H54 (cell line): ENCODE results near the gene CA5B.
"Not testable (repeated sequence)": the region's sequence is repeated elsewhere in the genome, so short reads cannot be mapped to it uniquely, and the experiment has no call there.

ENCODE experiments used
- DNase-seq: peaks from one replicate; pipeline ENCODE4 v3.0.0; 2011; ENCODE audit warnings: low spot score, mixed read lengths; ENCODE audit not compliant: insufficient read length
- FAIRE-seq: peaks from 3 replicates; lab custom pipeline; 2011; peaks lifted over from hg19 to GRCh38; lab: Jason Lieb, UNC
- POLR2A ChIP-seq: IDR thresholded peaks from 2 replicates; pipeline ENCODE4 v1.6.1; 2011; ENCODE audit warnings: low read depth, mild to moderate bottlenecking, low read length

The CA5B gene

DNA sequence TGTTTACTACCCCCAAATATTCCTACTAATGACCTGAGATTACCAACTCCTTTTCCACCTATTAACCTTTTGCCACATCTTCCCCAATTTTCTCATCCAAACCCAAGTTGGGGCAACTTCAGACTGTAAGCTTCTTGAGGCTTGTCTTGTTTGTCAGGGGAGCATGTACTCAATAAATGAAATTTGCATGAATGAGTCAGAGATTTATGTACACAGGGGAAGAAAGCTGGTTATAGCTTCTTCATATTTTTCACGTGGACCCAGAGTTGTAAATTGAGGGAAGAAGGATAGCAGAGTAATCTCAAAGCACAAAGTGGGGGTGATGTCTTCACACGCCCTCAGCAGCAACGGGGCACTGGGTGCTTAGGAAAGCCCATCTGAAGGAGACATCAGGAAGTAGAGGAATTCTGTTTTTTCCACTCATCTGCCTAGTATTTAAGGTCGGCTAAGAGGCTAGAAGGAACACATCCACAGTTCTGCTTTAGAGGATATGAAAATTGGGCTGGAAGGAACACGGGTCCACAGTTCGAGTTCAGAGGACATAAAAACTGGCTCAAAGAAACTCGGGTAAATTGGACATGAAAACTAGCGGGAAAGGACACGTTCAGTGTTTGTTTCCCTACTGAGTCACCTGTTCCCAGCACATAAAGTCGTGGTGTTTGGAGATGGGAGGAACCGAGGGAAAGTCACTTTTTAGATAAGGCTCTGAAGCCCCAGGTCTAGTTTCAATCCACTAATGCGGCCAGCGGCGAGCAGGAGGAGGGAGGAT, 696 bp upstream of the CA5B start:
- DNase-seq: no peak
- FAIRE-seq: no peak
- TF ChIP-seq POLR2A: no peak

DNA sequence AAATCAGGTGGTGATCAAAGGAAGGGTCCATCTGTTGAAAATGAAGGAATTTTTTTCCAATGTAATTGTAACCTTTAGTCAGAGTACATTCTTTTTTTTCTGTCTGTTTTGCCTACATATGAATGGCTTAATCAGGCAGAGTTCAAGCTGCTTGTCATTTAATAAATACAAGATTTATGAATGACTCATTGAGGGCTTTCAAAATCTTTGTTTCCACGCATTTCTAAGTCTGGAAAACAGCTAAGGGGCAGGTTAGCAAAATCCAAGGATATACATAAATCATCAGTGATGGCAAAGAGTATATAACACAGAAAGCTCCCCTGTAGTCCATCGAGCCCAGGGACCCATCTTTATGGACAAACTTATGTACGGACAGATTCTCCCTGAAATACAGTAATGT, 1.8 kb downstream of the CA5B start:
- FAIRE-seq (no peak), DNase-seq (no peak)
- no peak for TF ChIP-seq POLR2A

DNA sequence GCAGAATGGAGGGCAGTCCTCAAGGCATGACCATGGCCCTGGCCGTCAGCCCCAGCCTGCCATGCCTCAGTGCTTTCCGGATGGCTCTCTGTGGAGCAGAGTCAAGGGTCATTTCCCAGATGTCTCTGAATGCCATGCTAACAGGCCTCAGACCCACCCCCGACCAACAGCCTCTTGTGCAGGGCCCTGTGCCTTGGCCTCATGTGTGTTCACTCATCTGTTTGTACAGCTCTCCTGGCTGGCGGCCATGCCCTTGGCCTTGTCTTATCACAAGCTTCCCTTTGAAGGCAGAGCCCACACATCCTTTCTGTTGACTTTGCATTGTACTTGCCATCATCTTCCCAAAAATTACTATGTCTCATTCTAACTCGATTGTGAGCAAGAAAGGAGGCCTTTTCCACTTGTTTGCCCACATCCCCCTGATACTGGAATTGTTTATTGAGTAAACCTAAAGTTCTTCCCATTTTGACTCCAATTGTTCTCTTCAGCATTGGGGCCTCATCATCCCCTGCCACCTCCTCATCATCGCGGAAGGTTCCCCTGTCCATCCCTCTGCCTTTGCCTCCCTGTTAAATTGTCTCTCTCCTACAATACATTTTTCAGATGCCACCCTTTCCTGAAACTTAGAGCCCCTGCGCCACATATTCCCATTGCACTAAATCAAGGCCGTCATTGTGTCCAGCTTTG, 6.3 kb downstream of the CA5B start:
- FAIRE-seq (no peak), DNase-seq (no peak)
- no peak for TF ChIP-seq POLR2A

DNA sequence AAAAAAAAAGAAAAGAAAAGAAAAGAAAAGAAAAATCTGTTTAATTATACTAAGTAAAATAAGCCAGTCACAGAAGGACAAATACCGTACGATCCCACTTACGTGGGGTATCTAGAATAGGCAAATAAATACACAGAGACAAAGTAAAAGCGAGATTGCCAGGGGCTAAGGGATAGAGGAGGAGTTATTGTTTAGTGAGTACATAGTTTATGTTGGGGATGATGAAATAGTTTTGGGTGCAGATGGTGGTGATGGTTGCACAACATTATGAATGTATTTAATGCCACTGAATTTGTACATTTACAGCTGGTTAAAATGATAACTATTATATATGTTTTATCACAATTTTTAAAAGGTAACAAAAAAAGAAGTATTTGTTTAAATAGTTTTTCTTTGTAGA, 7.1 kb downstream of the CA5B start:
- DNase-seq (no peak), FAIRE-seq (no peak)
- TF ChIP-seq POLR2A: no peak

DNA sequence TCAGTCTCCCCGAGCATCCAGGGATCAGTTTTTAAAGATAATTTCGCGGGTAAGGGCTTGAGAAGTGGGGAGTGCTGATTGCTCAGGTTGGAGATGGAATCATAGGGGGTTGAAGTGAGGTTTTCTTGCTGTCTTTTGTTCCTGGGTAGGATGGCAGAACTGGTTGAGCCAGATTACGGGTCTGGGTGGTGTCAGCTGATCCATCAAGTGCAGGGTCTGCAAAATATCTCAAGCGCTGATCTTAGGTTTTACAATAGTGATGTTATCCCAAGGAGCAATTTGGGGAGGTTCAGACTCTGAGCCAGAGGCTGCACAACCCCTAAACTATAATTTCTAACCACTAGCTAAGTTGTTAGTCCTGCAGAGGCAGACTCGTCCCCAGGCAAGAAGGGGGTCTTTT, 8.6 kb downstream of the CA5B start:
- DNase-seq, FAIRE-seq: not testable (repeated sequence)

DNA sequence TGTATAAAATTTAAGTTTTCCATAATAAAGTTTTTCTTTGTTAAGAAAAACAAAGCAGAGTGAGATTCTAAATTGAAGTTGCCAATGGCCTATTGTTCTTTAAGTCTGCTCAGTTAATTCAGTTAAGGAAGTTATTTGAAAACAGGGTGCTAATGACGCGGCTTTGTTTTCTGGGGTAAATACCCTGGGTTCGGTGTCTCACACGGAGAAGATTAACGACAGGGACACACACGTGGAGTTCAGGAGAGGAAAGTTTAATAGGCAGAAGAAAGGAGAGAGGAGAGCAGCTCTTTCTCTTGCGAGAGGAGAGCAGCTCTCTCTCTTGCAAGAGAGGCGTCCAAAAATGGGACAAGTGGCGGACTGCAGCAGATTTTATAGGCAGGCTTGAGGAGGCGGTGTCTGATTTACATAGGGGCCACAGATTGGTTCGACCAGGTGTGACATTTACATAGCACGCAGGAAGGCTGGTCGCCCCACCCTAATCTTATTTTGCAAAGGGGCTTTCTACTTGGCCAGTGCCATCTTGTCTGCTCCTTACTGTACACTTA, 9.6 kb downstream of the CA5B start:
- TF ChIP-seq POLR2A: no peak
- DNase-seq: no peak
- FAIRE-seq: no peak

DNA sequence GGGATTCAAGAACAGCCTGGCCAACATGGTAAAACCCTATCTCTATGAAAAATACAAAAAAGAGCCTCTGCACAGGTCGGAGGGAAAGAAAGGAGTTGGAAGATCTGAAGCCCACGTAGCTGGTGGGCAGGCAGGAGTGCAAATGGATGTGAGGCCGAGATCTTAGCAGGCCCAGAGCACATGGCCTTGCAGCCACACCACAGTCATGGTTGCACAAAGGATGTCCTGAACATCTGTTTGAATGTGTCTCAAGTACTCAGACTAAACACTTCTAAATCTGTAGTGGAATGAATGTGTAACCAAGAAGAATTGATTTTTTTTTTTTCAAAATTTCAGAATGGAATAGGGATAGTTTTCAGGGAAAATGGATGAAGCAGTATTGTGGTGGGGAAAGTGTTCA, 10.8 kb downstream of the CA5B start:
- TF ChIP-seq POLR2A: no peak
- no peak for FAIRE-seq
- no peak for DNase-seq

DNA sequence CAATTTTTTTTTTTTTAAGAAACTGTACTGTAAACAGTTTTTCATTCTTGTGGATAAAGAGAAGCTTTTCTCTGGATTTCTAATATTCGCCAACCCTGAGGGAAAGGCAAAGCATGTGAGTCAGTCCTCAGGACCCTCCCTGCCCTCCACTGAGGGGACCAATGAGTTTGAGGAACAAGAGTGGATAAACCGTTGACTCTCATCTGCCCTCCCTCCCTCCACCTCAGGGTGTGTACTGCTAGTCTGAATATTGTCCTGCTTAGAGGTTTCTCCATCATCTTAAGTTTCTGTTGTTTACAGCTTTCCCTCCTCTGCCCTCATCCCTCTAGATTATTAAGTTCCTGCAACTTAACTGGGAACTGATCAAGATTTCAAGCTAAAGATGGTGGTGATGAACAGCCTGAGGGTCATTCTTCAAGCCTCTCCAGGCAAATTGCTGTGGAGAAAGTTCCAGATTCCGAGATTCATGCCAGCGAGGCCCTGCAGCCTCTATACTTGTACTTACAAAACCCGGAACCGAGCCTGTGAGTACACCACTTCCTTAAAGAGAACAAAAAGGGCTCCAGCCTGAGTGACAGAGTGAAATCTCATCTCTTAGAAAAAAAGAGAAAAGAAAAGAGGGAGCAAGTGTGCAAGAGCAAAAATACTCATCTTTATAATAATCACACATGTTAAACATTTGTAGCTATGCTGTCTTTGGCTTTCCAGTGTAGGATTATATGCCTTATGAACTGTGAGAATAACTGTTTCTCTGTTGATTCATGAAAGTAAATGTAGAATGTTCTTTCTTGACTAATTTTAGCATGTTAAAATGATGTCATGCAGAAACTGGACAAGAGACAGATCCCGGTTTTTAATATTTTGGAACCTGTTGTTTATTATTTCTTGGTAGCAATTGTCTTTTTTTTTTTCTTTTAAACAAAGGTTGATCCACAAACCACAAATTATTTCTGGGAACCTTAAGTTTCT, 11.9 kb downstream of the CA5B start:
- no peak for FAIRE-seq
- TF ChIP-seq POLR2A: no peak
- DNase-seq: no peak

DNA sequence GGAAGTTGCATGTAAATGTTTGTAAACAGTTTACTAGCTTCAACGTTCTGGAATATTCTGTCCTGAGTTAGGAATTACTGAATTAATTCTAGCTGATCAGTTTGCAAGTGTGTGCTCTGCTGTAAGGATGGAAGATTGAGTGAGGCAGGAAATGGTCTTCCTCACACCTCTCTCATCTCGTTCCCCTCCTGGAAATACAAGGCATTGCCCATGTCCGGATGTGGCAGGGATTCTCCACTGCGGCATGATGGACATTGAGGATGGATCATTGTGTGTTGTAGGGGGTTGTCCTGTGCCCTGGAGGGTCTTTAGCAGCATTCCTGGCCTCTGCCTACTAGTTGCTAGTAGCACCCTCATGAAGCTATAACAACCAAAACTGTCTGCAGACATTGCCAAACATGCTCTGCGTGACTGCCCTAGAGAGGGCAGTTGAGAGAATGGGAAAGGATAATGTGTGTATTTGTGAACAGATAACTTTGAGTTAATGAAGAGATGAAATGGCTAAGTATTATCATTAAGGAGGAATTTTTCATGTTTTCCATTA, 12.6 kb downstream of the CA5B start:
- no peak for TF ChIP-seq POLR2A
- FAIRE-seq (no peak), DNase-seq (no peak)

DNA sequence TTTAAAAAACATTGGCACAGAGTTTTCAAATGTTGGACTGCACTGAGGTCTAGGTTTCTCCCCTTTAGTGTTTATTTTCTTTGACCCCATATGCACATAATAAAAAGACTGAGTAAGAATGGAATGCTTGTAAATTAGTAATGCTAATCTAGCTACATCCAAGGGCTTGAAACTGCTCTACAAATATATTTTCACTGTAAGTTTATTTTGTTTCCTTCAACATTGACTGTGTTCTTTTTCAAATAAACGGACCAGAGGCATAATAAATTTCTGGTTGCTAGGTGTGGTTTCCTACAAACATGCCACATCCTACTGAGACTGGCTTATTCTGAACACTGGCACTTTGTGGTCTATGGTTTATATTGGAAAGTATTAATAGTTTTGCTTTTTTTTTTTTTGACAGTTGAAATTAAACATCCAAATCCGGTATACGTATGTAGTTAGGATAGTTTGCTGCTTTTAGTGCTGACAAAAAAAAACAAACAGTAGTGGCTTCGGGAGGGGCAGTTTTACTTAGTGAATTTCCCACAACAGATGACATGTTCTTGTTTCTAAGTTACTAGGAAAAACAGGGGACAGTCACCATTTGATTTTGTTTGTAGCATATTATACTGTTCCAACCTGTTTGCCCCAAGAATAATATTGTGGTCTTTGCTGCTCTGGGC, 13.2 kb downstream of the CA5B start:
- DNase-seq: no peak
- no peak for FAIRE-seq

DNA sequence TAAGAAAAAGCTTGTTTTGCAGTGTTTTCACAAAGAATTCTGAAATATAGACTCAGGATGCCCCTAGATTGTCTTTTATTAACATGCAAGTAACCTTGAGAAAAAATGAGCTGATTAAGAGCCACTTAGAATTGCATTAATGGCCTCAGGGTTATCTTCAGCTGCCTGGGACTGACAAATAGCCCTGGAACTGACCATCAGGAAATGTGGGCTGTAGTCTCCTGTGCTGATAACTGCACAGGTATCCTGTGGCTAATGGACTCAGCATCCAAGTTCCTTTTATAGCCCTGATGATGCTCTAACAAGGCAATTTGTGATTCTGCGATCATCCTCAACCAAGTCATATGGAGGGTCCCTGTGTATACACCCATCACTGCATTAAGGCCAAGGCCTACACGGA, 17.0 kb downstream of the CA5B start:
- no peak for TF ChIP-seq POLR2A
- FAIRE-seq (no peak), DNase-seq (no peak)

More for the DNA sequence above, 13.2 kb downstream of the CA5B start:
- no peak for TF ChIP-seq POLR2A

DNA sequence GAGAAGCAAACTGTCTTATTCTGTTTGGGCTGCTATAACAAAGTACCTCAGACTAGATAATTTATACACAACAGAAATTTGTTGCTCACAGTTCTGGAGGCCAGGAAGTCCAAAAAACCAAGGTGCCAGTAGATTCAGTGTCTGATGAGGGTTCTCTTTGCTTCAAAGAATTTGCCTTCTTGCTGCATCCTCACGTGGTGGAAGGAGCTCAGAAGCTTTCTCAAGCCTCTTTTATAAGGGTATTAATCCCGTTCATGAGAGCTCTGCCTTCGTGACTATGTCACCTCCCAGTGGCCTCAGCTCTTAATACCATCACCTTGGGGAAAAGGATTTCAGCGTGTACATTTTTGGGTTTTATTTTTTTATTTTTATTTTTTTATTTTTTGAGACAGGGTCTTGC, 20.1 kb downstream of the CA5B start:
- DNase-seq (no peak), FAIRE-seq (no peak)
- TF ChIP-seq POLR2A: no peak

DNA sequence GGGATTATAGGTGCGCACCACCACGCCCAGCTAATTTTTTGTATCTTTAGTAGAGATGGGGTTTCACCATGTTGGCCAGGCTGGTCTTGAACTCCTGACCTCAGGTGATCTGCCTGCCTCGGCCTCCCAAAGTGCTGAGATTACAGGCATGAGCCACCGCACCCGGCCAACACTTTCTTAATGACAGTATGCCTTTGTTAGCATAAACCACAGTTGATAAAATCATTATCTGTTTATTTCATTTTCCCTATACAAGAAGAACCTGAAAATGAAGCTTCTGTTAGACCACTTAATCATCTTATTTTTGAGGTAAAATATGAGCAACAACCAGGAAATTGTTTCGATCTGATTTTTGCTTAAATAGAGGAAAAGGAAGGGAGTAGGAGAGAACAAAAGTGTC, 21.8 kb downstream of the CA5B start:
- FAIRE-seq, DNase-seq: not testable (repeated sequence)
